Fibroblast of skin of scalp (primary cell): ENCODE data around the gene MAP3K15.

Experiments
- DNase-seq: peaks from one replicate; pipeline ENCODE4 v3.0.0-alpha.2; 2013

MAP3K15 gene

DNA sequence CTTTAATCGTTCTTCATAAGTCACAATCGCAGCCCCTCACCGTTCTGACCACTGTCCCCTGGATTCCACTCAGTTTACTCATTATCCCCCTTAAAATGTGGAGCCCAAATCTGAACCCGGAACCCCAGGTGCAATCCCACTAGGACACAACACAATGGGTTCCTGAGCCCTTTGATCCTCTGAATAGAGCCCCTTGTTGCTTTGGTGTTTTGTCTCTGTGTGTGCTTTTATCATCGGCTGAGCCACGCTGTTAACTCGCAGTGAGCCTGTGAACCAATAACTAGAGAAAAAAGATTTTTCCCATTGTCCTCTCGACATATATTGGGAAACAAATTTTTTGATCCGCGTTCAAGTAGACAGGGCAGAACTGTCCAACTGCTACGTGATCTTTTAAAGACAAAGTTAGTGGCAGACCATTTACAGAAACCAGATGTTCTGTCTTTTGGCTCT lies 172.2 kb downstream of the MAP3K15 start:
- DNase-seq: no peak

DNA sequence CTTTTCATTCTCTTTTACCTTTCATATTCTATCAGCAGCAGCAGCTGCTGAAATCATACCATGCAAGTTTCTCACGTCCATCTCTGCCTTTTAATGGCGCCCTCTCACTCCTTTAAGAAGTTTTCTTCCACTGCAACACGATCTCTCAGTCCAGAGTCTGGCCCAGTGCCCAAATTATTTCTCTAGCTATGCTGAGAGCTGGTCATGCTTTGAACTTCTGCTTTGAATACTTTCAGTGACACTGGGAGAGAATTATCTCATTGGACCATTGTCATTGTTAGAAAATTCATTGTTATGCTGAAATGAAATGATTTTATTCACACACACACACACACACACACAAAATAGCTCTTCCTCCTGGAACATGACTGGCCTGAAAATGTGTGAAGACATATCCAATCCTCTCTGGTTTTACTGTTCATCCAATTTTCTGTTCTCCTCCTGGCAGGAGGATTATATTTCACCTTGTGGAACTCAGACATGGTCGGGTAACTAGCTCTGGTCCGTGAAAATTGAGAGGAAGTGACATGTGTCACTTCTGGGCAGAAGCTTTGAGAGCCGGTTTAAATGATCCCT lies 172.9 kb downstream of the MAP3K15 start:
- peak; percentile 33 for DNase-seq

- DNase-seq: no peak
Measured at GRCh38 chrX:19334945-19335626, 180.2 kb downstream of the MAP3K15 start.

- peak; percentile 33 for DNase-seq
Measured at GRCh38 chrX:19332983-19333382, 182.3 kb downstream of the MAP3K15 start.

GRCh38 chrX:19331831-19332230 lies 183.5 kb downstream of the MAP3K15 start:
- no peak for DNase-seq

DNA sequence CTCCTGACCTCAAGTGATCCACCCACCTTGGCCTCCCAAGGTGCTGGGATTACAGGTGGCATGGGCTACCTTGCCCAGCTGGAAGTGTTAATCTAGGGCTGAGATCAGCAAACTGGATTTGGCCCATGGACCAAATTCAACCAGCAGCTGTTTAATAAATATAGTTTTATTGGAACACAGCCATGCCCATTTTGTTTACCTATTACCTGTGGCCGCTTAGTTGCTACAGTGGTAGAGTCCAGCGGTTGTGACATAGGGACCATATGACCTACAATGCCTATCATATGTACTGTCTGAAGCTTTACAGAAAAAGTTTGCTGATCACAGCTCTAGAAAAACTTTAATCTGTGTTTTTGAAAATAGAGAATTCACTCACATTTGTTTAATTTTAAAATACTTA lies 188.7 kb downstream of the MAP3K15 start:
- no peak for DNase-seq
